Smooth muscle cell (in vitro differentiated cells): ENCODE data around the gene TTC32. TPM values are rescaled to one million over a fixed set of nuclear protein-coding genes. Genes with fewer than 3 reads are reported as not detected.
"Not testable (repeated sequence)": the region's sequence is repeated elsewhere in the genome, so short reads cannot be mapped to it uniquely, and the experiment has no call there.

Experiments
- DNase-seq: peaks from one replicate; lab custom pipeline; 2025; ENCODE audit not compliant: unreplicated experiment; lab: John Stamatoyannopoulos, UW
- H2AFZ ChIP-seq: fragments of 200-600 bp; sonication (generic); 2 replicates; pipeline ENCODE4 v1.6.0; 2016; ENCODE audit warnings: antibody characterized with exemption, low read depth, mild to moderate bottlenecking
- H3F3A ChIP-seq: fragments of 200-600 bp; sonication (generic); 2 replicates; pipeline ENCODE4 v1.6.0; 2017; ENCODE audit warnings: antibody characterized with exemption, low read depth
- H3K27ac ChIP-seq: fragments of 200-600 bp; sonication (generic); 2 replicates; pipeline ENCODE4 v1.5.1; 2016; ENCODE audit warnings: low read depth, mild to moderate bottlenecking
- H3K27me3 ChIP-seq: fragments of 200-600 bp; sonication (generic); 2 replicates; pipeline ENCODE4 v1.6.1; 2016; ENCODE audit warnings: low read depth, mild to moderate bottlenecking
- H3K36me3 ChIP-seq: fragments of 200-600 bp; sonication (generic); 2 replicates; pipeline ENCODE4 v1.5.1; 2016; ENCODE audit warnings: low read depth
- H3K4me1 ChIP-seq: fragments of 200-600 bp; sonication (generic); 2 replicates; pipeline ENCODE4 v1.5.1; 2016; ENCODE audit warnings: low read depth
- H3K4me2 ChIP-seq: fragments of 200-600 bp; sonication (generic); 2 replicates; pipeline ENCODE4 v1.6.0; 2016; ENCODE audit warnings: mild to moderate bottlenecking
- H3K4me3 ChIP-seq: fragments of 200-600 bp; sonication (generic); 2 replicates; pipeline ENCODE4 v1.5.1; 2016; ENCODE audit warnings: mild to moderate bottlenecking
- H3K79me2 ChIP-seq: fragments of 200-600 bp; sonication (generic); 2 replicates; pipeline ENCODE4 v1.6.0; 2016; ENCODE audit warnings: low read depth, mild to moderate bottlenecking
- H3K9ac ChIP-seq: fragments of 200-600 bp; sonication (generic); 2 replicates; pipeline ENCODE4 v1.6.0; 2016; ENCODE audit warnings: low read depth
- H3K9me3 ChIP-seq: fragments of 200-600 bp; sonication (generic); replicated peaks from 2 replicates; pipeline ENCODE4 v1.5.1; 2016; ENCODE audit warnings: low read depth
- H4K20me1 ChIP-seq: fragments of 200-600 bp; sonication (generic); 2 replicates; pipeline ENCODE4 v1.6.0; 2016; ENCODE audit warnings: low read depth
- WGBS: methylation state at CpG from one replicate; pipeline ENCODE4 v1.1.7; 2016; ENCODE audit warnings: low lambda C conversion rate; 5-methylcytosine and 5-hydroxymethylcytosine counted together
- polyA plus RNA-seq: library from polyadenylated mRNA; unstranded; fragments of >200 nt; fragmentation: Nextera tagmentation; extraction: Ambion mirVana; gene quantifications from 2 replicates; pipeline ENCODE4 v1.2.1, GENCODE V29; 2016
- total RNA-seq: library from RNA; depleted of rRNA; stranded (reverse); fragments of >200 nt; gene quantifications from 2 replicates; pipeline ENCODE4 v1.2.3, GENCODE V29; 2014
- TF ChIP-seq, protein P1 (sequence below): fragments of 200-600 bp; sonication (generic); IDR thresholded peaks from 2 replicates; pipeline ENCODE4 v1.5.1; 2017; ENCODE audit warnings: borderline replicate concordance, mild to moderate bottlenecking, antibody characterized with exemption; ENCODE audit not compliant: insufficient read depth, poor library complexity, severe bottlenecking

The TTC32 gene
- total and polyA plus RNA-seq, 2 experiments from 2014 or later = 5.2 to 6.2 TPM

DNA sequence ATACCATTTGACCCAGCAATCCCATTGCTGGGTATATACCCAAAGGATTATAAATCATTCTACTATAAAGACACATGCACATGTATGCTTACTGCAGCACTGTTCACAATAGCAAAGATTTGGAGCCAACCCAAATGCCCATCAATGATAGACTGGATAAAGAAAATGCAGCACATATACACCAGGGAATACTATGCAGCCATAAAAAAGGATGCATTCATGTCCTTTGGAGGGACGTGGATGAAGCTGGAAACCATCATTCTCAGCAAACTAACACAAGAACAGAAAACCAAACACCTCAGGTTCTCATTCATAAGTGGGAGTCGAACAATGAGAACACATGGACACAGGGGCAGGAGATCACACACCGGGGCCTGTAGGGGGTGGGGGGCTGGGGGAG lies 20.4 kb upstream of the TTC32 start:
- H3K4me2 ChIP-seq, H3K4me1 ChIP-seq, H4K20me1 ChIP-seq, H3K9ac ChIP-seq, H3K27ac ChIP-seq, DNase-seq, H3K4me3 ChIP-seq, H3K79me2 ChIP-seq, H3K27me3 ChIP-seq, H3F3A ChIP-seq, H3K36me3 ChIP-seq, H2AFZ ChIP-seq, H3K9me3 ChIP-seq: not testable (repeated sequence)
- WGBS = 67% methylated on average over 3 of the region's 3 CpGs

DNA sequence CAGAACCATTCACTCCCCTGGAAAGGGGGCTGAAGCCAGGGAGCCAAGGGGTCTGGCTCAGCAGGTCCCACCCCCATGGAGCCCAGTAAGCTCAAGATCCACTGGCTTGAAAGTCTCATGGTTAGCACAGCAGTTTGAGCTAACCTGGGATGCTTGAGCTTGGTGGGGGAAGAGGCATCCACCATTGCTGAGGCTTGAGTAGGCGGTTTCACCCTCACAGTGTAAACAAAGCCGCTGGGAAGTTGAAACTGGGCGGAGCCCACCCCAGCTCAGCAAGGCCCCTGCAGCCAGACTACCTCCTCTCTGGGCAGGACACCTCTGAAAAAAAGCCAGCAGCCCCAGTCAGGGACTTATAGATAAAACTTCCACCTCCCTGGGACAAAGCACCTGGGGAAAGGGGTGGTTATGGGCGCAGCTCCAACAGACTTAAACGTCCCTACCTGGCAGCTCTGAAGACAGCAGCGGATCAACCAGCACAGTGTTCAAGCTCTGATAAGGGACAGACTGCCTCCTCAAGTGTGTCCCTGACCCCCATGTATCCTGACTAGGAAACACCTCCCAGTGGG lies 14.7 kb upstream of the TTC32 start:
- H2AFZ ChIP-seq = no peak overlapping the region
- no peak for DNase-seq
- no peaks in the 10 kb centered on the region for H4K20me1 ChIP-seq
- no peak overlapping the region for H3K4me2 ChIP-seq
- H3K27me3 ChIP-seq = no peaks in the 10 kb centered on the region
- TF ChIP-seq, protein P1, sequence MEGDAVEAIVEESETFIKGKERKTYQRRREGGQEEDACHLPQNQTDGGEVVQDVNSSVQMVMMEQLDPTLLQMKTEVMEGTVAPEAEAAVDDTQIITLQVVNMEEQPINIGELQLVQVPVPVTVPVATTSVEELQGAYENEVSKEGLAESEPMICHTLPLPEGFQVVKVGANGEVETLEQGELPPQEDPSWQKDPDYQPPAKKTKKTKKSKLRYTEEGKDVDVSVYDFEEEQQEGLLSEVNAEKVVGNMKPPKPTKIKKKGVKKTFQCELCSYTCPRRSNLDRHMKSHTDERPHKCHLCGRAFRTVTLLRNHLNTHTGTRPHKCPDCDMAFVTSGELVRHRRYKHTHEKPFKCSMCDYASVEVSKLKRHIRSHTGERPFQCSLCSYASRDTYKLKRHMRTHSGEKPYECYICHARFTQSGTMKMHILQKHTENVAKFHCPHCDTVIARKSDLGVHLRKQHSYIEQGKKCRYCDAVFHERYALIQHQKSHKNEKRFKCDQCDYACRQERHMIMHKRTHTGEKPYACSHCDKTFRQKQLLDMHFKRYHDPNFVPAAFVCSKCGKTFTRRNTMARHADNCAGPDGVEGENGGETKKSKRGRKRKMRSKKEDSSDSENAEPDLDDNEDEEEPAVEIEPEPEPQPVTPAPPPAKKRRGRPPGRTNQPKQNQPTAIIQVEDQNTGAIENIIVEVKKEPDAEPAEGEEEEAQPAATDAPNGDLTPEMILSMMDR = no peak
- 86% methylated on average over 6 of the region's 6 CpGs for WGBS
- H3F3A ChIP-seq = no peaks in the 10 kb centered on the region
- no peak overlapping the region for H3K4me3 ChIP-seq
- no peaks in the 10 kb centered on the region for H3K79me2 ChIP-seq
- H3K27ac ChIP-seq = no peak overlapping the region
- H3K4me1 ChIP-seq = no peaks in the 10 kb centered on the region
- H3K9ac ChIP-seq = no peak overlapping the region
- H3K9me3 ChIP-seq = no peaks in the 10 kb centered on the region
- H3K36me3 ChIP-seq = no peaks in the 10 kb centered on the region

DNA sequence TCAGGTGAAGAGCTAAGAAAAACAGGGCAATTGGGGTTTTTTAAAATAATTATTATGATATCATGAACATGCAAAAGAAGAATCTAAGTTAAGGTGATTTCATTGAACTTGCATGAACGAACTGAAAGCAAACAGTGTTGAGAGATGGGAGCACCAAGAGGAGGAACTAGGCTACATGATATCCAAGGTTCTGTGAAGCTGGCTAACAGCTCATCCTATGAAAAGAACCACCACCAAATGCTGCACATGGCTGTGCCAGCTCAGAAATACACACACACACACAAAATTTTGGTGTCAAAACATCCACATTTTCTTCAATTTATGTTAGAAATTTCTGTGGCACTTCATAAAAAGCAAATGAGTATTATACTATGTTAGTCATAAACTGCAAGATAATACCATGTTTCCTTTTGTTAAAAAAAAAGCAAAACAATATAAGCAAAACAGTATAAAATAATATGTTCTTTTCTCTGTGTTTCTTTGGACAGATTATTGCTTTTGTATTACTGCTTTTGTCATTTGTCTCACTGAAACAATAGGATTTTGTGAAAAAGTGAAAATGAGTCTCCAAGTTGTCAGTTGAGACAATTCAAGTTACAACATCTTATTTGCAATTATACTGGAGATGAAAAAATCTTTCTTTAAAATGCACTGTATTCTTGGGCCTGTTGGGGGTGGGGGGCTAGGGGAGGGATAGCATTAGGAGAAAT lies 12.6 kb upstream of the TTC32 start:
- Histone ChIP-seq H3F3A (no peaks in the 10 kb centered on the region), H3K27ac (no peak overlapping the region), H2AFZ (no peak overlapping the region), H3K9ac (no peak overlapping the region), H3K4me2 (no peak overlapping the region), H3K36me3 (no peaks in the 10 kb centered on the region), H3K9me3 (no peaks in the 10 kb centered on the region), H3K27me3 (no peaks in the 10 kb centered on the region), H3K4me1 (no peaks in the 10 kb centered on the region), H4K20me1 (no peaks in the 10 kb centered on the region), H3K4me3 (no peak overlapping the region), H3K79me2 (no peaks in the 10 kb centered on the region)
- 100% methylated on average over 1 of the region's 1 CpG for WGBS
- no peak for DNase-seq
- TF ChIP-seq, protein P1 = no peak

DNA sequence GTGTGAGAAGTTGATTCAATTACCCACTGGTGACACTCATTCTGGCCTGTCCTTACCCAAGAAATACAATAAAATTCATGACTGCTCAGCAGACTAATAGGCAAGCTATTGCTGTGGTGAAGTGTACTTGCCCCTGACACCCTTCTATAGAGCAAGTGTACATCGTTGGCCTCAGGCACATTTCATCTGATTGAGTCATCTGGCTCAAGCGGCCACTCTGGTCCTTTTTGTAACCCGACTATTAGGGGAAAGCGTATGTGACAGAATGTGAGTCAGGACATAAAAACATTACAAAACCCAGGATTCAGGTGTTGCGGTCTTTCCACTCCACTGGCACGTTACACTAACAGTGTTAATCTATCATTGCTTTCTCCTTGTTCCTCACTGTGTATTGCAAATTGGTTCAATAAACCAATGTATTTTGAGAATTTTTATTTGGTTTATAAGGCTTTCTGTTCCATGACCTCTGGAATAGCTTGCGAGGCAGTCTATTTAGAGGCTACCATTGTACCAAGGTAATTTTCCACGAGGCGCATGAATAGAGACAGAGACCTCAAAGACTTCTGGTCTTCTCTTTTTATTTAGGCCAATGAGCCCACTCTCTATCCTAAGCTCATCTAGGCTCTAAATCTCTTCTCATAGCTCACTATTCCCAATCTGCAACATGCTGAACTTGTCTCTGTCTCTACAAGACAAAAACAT lies 10.2 kb upstream of the TTC32 start:
- Histone ChIP-seq H3K4me3 (no peak overlapping the region), H2AFZ (no peak overlapping the region), H3K4me1 (no peaks in the 10 kb centered on the region), H3K27me3 (no peaks in the 10 kb centered on the region), H3K9me3 (no peaks in the 10 kb centered on the region), H3K79me2 (no peaks in the 10 kb centered on the region), H3K4me2 (no peak overlapping the region), H4K20me1 (no peaks in the 10 kb centered on the region), H3F3A (no peaks in the 10 kb centered on the region), H3K36me3 (no peaks in the 10 kb centered on the region), H3K9ac (no peak overlapping the region), H3K27ac (no peak overlapping the region)
- TF ChIP-seq, protein P1 = no peak
- 56% methylated on average over 9 of the region's 9 CpGs for WGBS
- DNase-seq = no peak
